HEK293 (cell line): ENCODE results near the gene TRMT5.

ENCODE experiments used
- CTCF ChIA-PET: fragments of 350-600 bp; formaldehyde crosslinking; extraction: SDS; loops from one replicate; lab custom pipeline; 2021; ENCODE audit warnings: antibody characterized with exemption; lab: Yijun Ruan, JAX
- POLR2A ChIA-PET: fragments of 300-600 bp; formaldehyde crosslinking; extraction: SDS; loops from one replicate; lab custom pipeline; 2020; ENCODE audit warnings: antibody characterized with exemption, inconsistent platforms; lab: Yijun Ruan, JAX
- H3K27ac ChIP-seq: fragments of 200-500 bp; sonication (Bioruptor generic); 2 replicates; pipeline ENCODE4 v1.5.1; 2014; ENCODE audit warnings: low read depth, low read length, control low read depth, inconsistent platforms; ENCODE audit errors: extremely low read depth
- H3K36me3 ChIP-seq, 2 experiments: fragments of 200-500 bp in 1 of 2; sonication (Bioruptor generic) in 1 of 2; 1 replicate in 1 of 2; 2 replicates in 1 of 2; pipeline ENCODE4 v1.5.1; 2014 to 2017; ENCODE audit warnings: inconsistent platforms in 2 of 2, low read length in 2 of 2; ENCODE audit not compliant: control insufficient read depth in 2 of 2, insufficient read depth in 1 of 2
- H3K4me1 ChIP-seq: fragments of 200-500 bp; sonication (Bioruptor generic); 2 replicates; pipeline ENCODE4 v1.5.1; 2014; ENCODE audit warnings: mild to moderate bottlenecking, low read length, inconsistent platforms; ENCODE audit not compliant: control insufficient read depth, insufficient read depth
- H3K4me3 ChIP-seq: 2 replicates; pipeline ENCODE4 v1.5.1; 2011; ENCODE audit warnings: low read depth, mild to moderate bottlenecking, control low read depth, low read length, moderate library complexity
- H3K9me3 ChIP-seq: fragments of 200-500 bp; sonication (Bioruptor generic); 2 replicates; pipeline ENCODE4 v1.5.1; 2014; ENCODE audit warnings: low read depth, low read length, inconsistent platforms; ENCODE audit not compliant: control insufficient read depth, insufficient read depth
- KLF8 ChIP-seq: fragments of 450-650 bp; formaldehyde crosslinking; IDR thresholded peaks from 2 replicates; pipeline ENCODE4 v1.5.1; 2016; ENCODE audit warnings: missing biosample characterization, missing genetic modification characterization
- OSR2 ChIP-seq: fragments of 450-650 bp; formaldehyde crosslinking; IDR thresholded peaks from 2 replicates; pipeline ENCODE4 v1.5.1; 2016; ENCODE audit warnings: missing biosample characterization, missing genetic modification characterization
- PATZ1 ChIP-seq: fragments of 450-650 bp; formaldehyde crosslinking; IDR thresholded peaks from 2 replicates; pipeline ENCODE4 v1.5.1; 2016; ENCODE audit warnings: missing biosample characterization, missing genetic modification characterization
- PBX3 ChIP-seq: sonication (generic); formaldehyde crosslinking; IDR thresholded peaks from 2 replicates; pipeline ENCODE4 v1.8.1; 2022; ENCODE audit warnings: mild to moderate bottlenecking, moderate library complexity, missing genetic modification reagents
- REPIN1 ChIP-seq: fragments of 450-650 bp; formaldehyde crosslinking; IDR thresholded peaks from 2 replicates; pipeline ENCODE4 v1.5.1; 2017; ENCODE audit warnings: missing biosample characterization, missing genetic modification characterization, low read depth
- SETDB1 ChIP-seq: IDR thresholded peaks from one replicate; pipeline ENCODE4 v1.6.1; 2017; ENCODE audit warnings: mild to moderate bottlenecking, low read length, moderate library complexity, mixed read lengths; ENCODE audit not compliant: insufficient read length
- TCF7L2 ChIP-seq: IDR thresholded peaks from 2 replicates; pipeline ENCODE4 v1.6.1; 2011; ENCODE audit warnings: low read depth, mild to moderate bottlenecking, inconsistent platforms, low read length, moderate library complexity, borderline replicate concordance
- ZNF157 ChIP-seq: fragments of 450-650 bp; formaldehyde crosslinking; IDR thresholded peaks from 2 replicates; pipeline ENCODE4 v1.5.1; 2016; ENCODE audit warnings: missing biosample characterization, missing genetic modification characterization
- ZNF211 ChIP-seq: fragments of 450-650 bp; formaldehyde crosslinking; IDR thresholded peaks from 2 replicates; pipeline ENCODE4 v1.5.1; 2016; ENCODE audit warnings: low read depth, missing biosample characterization, missing genetic modification characterization
- ZNF221 ChIP-seq: fragments of 450-650 bp; formaldehyde crosslinking; IDR thresholded peaks from 2 replicates; pipeline ENCODE4 v1.5.1; 2017; ENCODE audit warnings: missing biosample characterization, missing genetic modification characterization, borderline replicate concordance
- ZNF26 ChIP-seq: fragments of 450-650 bp; formaldehyde crosslinking; IDR thresholded peaks from 2 replicates; pipeline ENCODE4 v1.5.1; 2016; ENCODE audit warnings: missing biosample characterization, missing genetic modification characterization
- ZNF416 ChIP-seq: fragments of 450-650 bp; formaldehyde crosslinking; IDR thresholded peaks from 2 replicates; pipeline ENCODE4 v1.5.1; 2016; ENCODE audit warnings: missing biosample characterization, missing genetic modification characterization
- ZNF510 ChIP-seq: fragments of 450-650 bp; formaldehyde crosslinking; IDR thresholded peaks from 2 replicates; pipeline ENCODE4 v1.5.1; 2018; ENCODE audit warnings: mild to moderate bottlenecking, missing genetic modification characterization, missing biosample characterization; ENCODE audit not compliant: insufficient replicate concordance
- ZNF529 ChIP-seq: fragments of 450-650 bp; formaldehyde crosslinking; IDR thresholded peaks from 2 replicates; pipeline ENCODE4 v1.5.1; 2017; ENCODE audit warnings: missing genetic modification characterization, missing biosample characterization; ENCODE audit not compliant: insufficient replicate concordance
- ZNF654 ChIP-seq: fragments of 450-650 bp; formaldehyde crosslinking; IDR thresholded peaks from 2 replicates; pipeline ENCODE4 v1.5.1; 2016; ENCODE audit warnings: low read depth, missing biosample characterization, missing genetic modification characterization
- ZNF670 ChIP-seq: fragments of 450-650 bp; formaldehyde crosslinking; IDR thresholded peaks from 2 replicates; pipeline ENCODE4 v1.5.1; 2016; ENCODE audit warnings: missing biosample characterization, missing genetic modification characterization, low read depth
- ZNF768 ChIP-seq: fragments of 450-650 bp; formaldehyde crosslinking; IDR thresholded peaks from 2 replicates; pipeline ENCODE4 v1.5.1; 2018; ENCODE audit warnings: missing biosample characterization, mild to moderate bottlenecking, missing genetic modification characterization
- ZNF776 ChIP-seq: fragments of 450-650 bp; formaldehyde crosslinking; IDR thresholded peaks from 2 replicates; pipeline ENCODE4 v1.5.0; 2017; ENCODE audit warnings: missing biosample characterization, missing genetic modification characterization, borderline replicate concordance
- ZNF791 ChIP-seq: fragments of 450-650 bp; formaldehyde crosslinking; IDR thresholded peaks from 2 replicates; pipeline ENCODE4 v1.5.1; 2016; ENCODE audit warnings: missing biosample characterization, missing genetic modification characterization
- ZNF843 ChIP-seq: fragments of 450-650 bp; formaldehyde crosslinking; IDR thresholded peaks from 2 replicates; pipeline ENCODE4 v1.5.1; 2016; ENCODE audit warnings: missing biosample characterization, missing genetic modification characterization
- TF ChIP-seq, protein P1 (sequence below): fragments of 450-650 bp; formaldehyde crosslinking; IDR thresholded peaks from 2 replicates; pipeline ENCODE4 v1.5.1; 2016; ENCODE audit warnings: missing biosample characterization, missing genetic modification characterization, low read depth
- TF ChIP-seq, protein P2 (sequence below): fragments of 450-650 bp; formaldehyde crosslinking; IDR thresholded peaks from 2 replicates; pipeline ENCODE4 v1.5.1; 2016; ENCODE audit warnings: missing biosample characterization, missing genetic modification characterization

TRMT5 gene

DNA sequence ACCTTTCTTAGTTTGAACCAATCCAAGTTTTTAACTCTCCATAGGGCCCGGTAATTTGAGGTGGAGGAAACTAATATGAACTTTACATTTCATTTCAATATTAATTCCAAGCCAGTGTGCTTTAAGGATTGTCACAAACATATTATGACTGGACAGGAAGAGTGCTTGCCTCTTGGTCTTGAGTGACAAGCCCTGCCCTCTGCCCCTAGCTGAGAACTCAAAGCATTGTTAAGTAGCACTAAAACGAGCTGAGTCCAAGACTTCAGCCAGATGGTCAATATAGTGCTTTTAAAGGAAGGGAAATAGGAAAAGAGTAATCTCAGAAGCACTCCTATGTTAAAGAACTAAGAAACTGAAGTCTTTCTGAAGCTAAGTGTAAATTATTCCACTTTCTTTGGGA is 17.1 kb downstream of the TRMT5 start:
- H3K9me3 ChIP-seq = no peaks in the 10 kb centered on the region
- no peak overlapping the region for H3K4me3 ChIP-seq
- no peaks in the 10 kb centered on the region for H3K36me3 ChIP-seq
- no peak overlapping the region for H3K27ac ChIP-seq
- CTCF ChIA-PET = no interaction called here
- POLR2A ChIA-PET = no interaction called here
- TF ChIP-seq PBX3 (CRISPR knock-in tag) (no peak), ZNF26 (no peak), ZNF221 (tag by site-specific recombination) (no peak), ZNF157 (tag by site-specific recombination) (no peak), PATZ1 (tag by site-specific recombination) (no peak), KLF8 (tag by site-specific recombination) (no peak), ZNF654 (no peak), ZNF670 (tag by site-specific recombination) (no peak), ZNF776 (tag by site-specific recombination) (no peak), OSR2 (tag by site-specific recombination) (no peak), ZNF768 (tag by site-specific recombination) (no peak), ZNF843 (tag by site-specific recombination) (no peak), TCF7L2 (no peak), REPIN1 (no peak), ZNF211 (tag by site-specific recombination) (no peak), ZNF791 (no peak)
- TF ChIP-seq, protein P1, sequence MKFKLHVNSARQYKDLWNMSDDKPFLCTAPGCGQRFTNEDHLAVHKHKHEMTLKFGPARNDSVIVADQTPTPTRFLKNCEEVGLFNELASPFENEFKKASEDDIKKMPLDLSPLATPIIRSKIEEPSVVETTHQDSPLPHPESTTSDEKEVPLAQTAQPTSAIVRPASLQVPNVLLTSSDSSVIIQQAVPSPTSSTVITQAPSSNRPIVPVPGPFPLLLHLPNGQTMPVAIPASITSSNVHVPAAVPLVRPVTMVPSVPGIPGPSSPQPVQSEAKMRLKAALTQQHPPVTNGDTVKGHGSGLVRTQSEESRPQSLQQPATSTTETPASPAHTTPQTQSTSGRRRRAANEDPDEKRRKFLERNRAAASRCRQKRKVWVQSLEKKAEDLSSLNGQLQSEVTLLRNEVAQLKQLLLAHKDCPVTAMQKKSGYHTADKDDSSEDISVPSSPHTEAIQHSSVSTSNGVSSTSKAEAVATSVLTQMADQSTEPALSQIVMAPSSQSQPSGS (tag by site-specific recombination) = no peak
- TF ChIP-seq, all 188 proteins: peak for 0
- peaks cover 17% of the 10 kb centered on the region for H3K4me1 ChIP-seq

- CTCF ChIA-PET = no interaction called here
- Histone ChIP-seq H3K9me3 (no peaks in the 10 kb centered on the region), H3K4me3 (no peak overlapping the region), H3K36me3 (no peaks in the 10 kb centered on the region), H3K27ac (no peak overlapping the region), H3K4me1 (no peaks in the 10 kb centered on the region)
- TF ChIP-seq ZNF529 (tag by site-specific recombination) (peak; percentile 38), ZNF416 (no peak), ZNF510 (tag by site-specific recombination) (peak; percentile 37), ZNF791 (peak; percentile 100), SETDB1 (peak; percentile 92)
- TF ChIP-seq, protein P2, sequence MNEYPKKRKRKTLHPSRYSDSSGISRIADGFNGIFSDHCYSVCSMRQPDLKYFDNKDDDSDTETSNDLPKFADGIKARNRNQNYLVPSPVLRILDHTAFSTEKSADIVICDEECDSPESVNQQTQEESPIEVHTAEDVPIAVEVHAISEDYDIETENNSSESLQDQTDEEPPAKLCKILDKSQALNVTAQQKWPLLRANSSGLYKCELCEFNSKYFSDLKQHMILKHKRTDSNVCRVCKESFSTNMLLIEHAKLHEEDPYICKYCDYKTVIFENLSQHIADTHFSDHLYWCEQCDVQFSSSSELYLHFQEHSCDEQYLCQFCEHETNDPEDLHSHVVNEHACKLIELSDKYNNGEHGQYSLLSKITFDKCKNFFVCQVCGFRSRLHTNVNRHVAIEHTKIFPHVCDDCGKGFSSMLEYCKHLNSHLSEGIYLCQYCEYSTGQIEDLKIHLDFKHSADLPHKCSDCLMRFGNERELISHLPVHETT (tag by site-specific recombination) = no peak
- POLR2A ChIA-PET = no interaction called here
Observed at GRCh38 chr14:60958146-60958545, 22.7 kb downstream of the TRMT5 start.
